GM04503 (cell line): Measurements from ENCODE around the gene HOXB6.

Experiments used
- DNase-seq: peaks from one replicate; pipeline ENCODE4 v3.0.0-alpha.2; 2012; ENCODE audit warnings: low read depth

Gene HOXB6

GRCh38 chr17:48621410-48622392 is 16.9 kb upstream of the HOXB6 start:
- DNase-seq = no peak

- no peak for DNase-seq
Measured at GRCh38 chr17:48620461-48621139, 15.8 kb upstream of the HOXB6 start.

- no peak for DNase-seq
Measured at GRCh38 chr17:48619826-48620449, 15.2 kb upstream of the HOXB6 start.

GRCh38 chr17:48618256-48618896 is 13.6 kb upstream of the HOXB6 start:
- no peak for DNase-seq

- DNase-seq = no peak
Measured at GRCh38 chr17:48617471-48618255, 12.9 kb upstream of the HOXB6 start.

GRCh38 chr17:48616717-48617470 is 12.1 kb upstream of the HOXB6 start:
- no peak for DNase-seq

- DNase-seq = no peak
Measured at GRCh38 chr17:48615963-48616716, 11.4 kb upstream of the HOXB6 start.

- DNase-seq = no peak
Measured at GRCh38 chr17:48615047-48615962, 10.5 kb upstream of the HOXB6 start, which contains the start of gene HOXB8. Gene HOXB8, minus strand, starts transcription at chr17:48615292. Its CDS starts 588 bp downstream, at chr17:48614704.

GRCh38 chr17:48613862-48614694 is 9.3 kb upstream of the HOXB6 start:
- no peak for DNase-seq

- DNase-seq = no peak
Measured at GRCh38 chr17:48612854-48613691, 8.3 kb upstream of the HOXB6 start.

GRCh38 chr17:48612456-48612853 is 7.7 kb upstream of the HOXB6 start:
- DNase-seq = no peak

GRCh38 chr17:48611681-48612455 is 7.1 kb upstream of the HOXB6 start:
- no peak for DNase-seq

- DNase-seq = no peak
Measured at GRCh38 chr17:48611213-48611612, 6.4 kb upstream of the HOXB6 start.

- no peak for DNase-seq
Measured at GRCh38 chr17:48610282-48611211, 5.8 kb upstream of the HOXB6 start, which contains the start of gene HOXB7. Gene HOXB7, minus strand, starts transcription at chr17:48611017. Its CDS starts 99 bp downstream, at chr17:48610918.
